OCI-LY3 (cell line): ENCODE measurements around the gene MICU1.

Experiments used
- H2AFZ ChIP-seq: fragments of 200-600, 300-600 bp; shearing (Covaris generic); 2 replicates; pipeline ENCODE4 v1.6.0; 2014; ENCODE audit warnings: antibody characterized with exemption, low read depth, low read length
- H3K27ac ChIP-seq: fragments of 200-600, 300-600 bp; sonication (generic); 2 replicates; pipeline ENCODE4 v1.5.1; 2014; ENCODE audit warnings: mild to moderate bottlenecking, low read length, moderate library complexity, mixed read lengths
- H3K27me3 ChIP-seq: fragments of 200-600, 300-600 bp; sonication (generic); 2 replicates; pipeline ENCODE4 v1.6.1; 2014; ENCODE audit warnings: low read depth, low read length, mixed read lengths
- H3K36me3 ChIP-seq: fragments of 200-600, 300-600 bp; sonication (generic); replicated peaks from 2 replicates; pipeline ENCODE3; 2014; ENCODE audit warnings: low read depth, low read length, mixed read lengths
- H3K4me1 ChIP-seq: fragments of 300-600, 200-600 bp; sonication (generic); 2 replicates; pipeline ENCODE4 v1.6.1; 2014; ENCODE audit warnings: low read length, mixed read lengths
- H3K4me2 ChIP-seq: fragments of 200-600, 300-600 bp; sonication (generic); 2 replicates; pipeline ENCODE4 v1.6.1; 2014; ENCODE audit warnings: low read length, mixed read lengths
- H3K4me3 ChIP-seq: fragments of 300-600, 200-600 bp; sonication (generic); 2 replicates; pipeline ENCODE4 v1.5.1; 2014; ENCODE audit warnings: antibody characterized with exemption, mild to moderate bottlenecking, low read length, moderate library complexity
- H3K79me2 ChIP-seq: fragments of 300-600, 200-600 bp; shearing (Covaris generic); 2 replicates; pipeline ENCODE4 v1.6.1; 2014; ENCODE audit warnings: mild to moderate bottlenecking, low read length, mixed read lengths
- H3K9ac ChIP-seq: fragments of 300-600, 200-600 bp; shearing (Covaris generic); 2 replicates; pipeline ENCODE4 v1.6.0; 2014; ENCODE audit warnings: mild to moderate bottlenecking, low read length, moderate library complexity
- H3K9me3 ChIP-seq: fragments of 200-600, 300-600 bp; shearing (Covaris generic); 2 replicates; pipeline ENCODE4 v1.6.1; 2014; ENCODE audit warnings: low read length, mixed read lengths; ENCODE audit not compliant: insufficient read depth
- H4K20me1 ChIP-seq: fragments of 200-600, 300-600 bp; sonication (generic); 2 replicates; pipeline ENCODE4 v1.6.1; 2016; ENCODE audit warnings: low read length, mixed read lengths; ENCODE audit not compliant: insufficient read depth
- CTCF ChIP-seq: fragments of 200-600, 300-600 bp; sonication (generic); IDR thresholded peaks from 2 replicates; pipeline ENCODE4 v1.5.1; 2014; ENCODE audit warnings: antibody characterized with exemption, low read length, low read depth
- EZH2phosphoT487 ChIP-seq: fragments of 200-600 bp; shearing (Covaris generic); IDR thresholded peaks from 2 replicates; pipeline ENCODE4 v1.6.1; 2018; ENCODE audit warnings: antibody characterized with exemption, mixed run types, low read depth

The MICU1 gene

DNA sequence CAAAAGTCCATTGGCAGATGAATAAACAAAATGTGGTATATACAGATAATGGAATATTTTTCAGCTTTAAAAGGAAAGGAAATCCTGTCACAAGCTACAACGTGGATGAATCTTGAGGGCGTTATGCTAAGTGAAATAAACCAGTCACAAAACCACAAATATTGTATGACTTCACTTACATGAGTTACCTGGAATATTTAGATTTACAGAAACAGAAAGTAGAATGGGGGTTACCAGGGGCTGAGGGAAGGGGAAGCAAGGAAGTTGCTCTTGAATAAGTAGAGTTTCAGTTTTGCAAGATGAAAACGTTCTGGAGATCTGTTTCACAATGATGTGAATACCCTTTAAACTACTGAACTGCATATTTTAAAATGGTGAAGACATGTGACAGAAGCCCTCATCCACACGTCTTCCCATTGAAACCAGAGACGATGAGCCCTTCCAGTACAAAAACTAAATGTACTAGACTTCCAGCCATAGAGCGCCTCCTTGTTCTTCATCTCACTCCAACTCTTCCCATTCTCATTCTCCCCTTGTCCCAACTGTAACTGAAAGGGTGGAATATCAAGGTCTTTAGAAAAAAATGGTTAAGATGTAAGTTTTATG lies 62.4 kb downstream of the MICU1 start:
- Histone ChIP-seq H3K9ac (peak overlapping the region; percentile 52), H4K20me1 (no peaks in the 10 kb centered on the region), H3K9me3 (no peaks in the 10 kb centered on the region), H3K4me1 (peaks cover 56% of the 10 kb centered on the region), H2AFZ (no peak overlapping the region), H3K27me3 (no peaks in the 10 kb centered on the region), H3K79me2 (no peaks in the 10 kb centered on the region), H3K4me3 (peak overlapping the region; percentile 59), H3K4me2 (peak overlapping the region; percentile 73), H3K36me3 (peaks cover 11% of the 10 kb centered on the region), H3K27ac (peak overlapping the region; percentile 89)
- TF ChIP-seq EZH2phosphoT487 = no peak
- TF ChIP-seq CTCF = no peak

DNA sequence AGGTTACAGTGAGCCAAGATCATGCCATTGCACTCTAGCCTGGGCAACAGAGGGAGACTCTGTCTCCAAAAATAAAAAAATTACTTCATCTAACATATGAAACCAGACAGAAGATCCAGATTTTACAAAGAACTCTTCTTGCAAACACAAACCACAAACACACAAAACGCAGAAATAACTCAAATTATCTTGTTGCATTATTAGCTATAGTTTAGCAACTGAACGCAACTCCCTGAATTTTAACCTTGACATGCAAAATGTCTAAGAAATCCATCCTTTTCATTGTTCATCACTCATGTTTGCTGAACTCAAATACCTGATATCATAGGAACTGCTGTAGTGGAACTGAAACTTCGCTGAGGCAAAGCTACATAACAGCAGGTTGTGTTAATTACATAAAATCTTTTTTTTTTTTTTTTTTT lies 64.1 kb downstream of the MICU1 start:
- peak overlapping the region; percentile 89 for H3K27ac ChIP-seq
- 0 out of 2 replicates have a peak overlapping the region, but pooled peaks have one; percentile 21 for H3K4me3 ChIP-seq
- peak overlapping the region; percentile 73 for H3K4me2 ChIP-seq
- H3K79me2 ChIP-seq = no peaks in the 10 kb centered on the region
- peaks cover 11% of the 10 kb centered on the region for H3K36me3 ChIP-seq
- peaks cover 42% of the 10 kb centered on the region for H3K4me1 ChIP-seq
- H3K9ac ChIP-seq = peak overlapping the region; percentile 38; the same call in 1 of the 2 replicates
- no peaks in the 10 kb centered on the region for H4K20me1 ChIP-seq
- no peak overlapping the region for H2AFZ ChIP-seq
- no peaks in the 10 kb centered on the region for H3K27me3 ChIP-seq
- no peaks in the 10 kb centered on the region for H3K9me3 ChIP-seq
- TF ChIP-seq CTCF (no peak), EZH2phosphoT487 (no peak)

GRCh38 chr10:72557362-72557761 lies 68.5 kb downstream of the MICU1 start:
- no peak overlapping the region for H3K4me3 ChIP-seq
- no peaks in the 10 kb centered on the region for H3K27me3 ChIP-seq
- H2AFZ ChIP-seq = no peak overlapping the region
- no peak overlapping the region for H3K9ac ChIP-seq
- no peaks in the 10 kb centered on the region for H4K20me1 ChIP-seq
- H3K4me2 ChIP-seq = no peak overlapping the region
- no peaks in the 10 kb centered on the region for H3K79me2 ChIP-seq
- no peak overlapping the region for H3K27ac ChIP-seq
- H3K36me3 ChIP-seq = peaks cover 8% of the 10 kb centered on the region
- H3K9me3 ChIP-seq = no peaks in the 10 kb centered on the region
- TF ChIP-seq EZH2phosphoT487 = no peak
- TF ChIP-seq CTCF = no peak
- H3K4me1 ChIP-seq = peaks cover 16% of the 10 kb centered on the region

- no peak overlapping the region for H3K9ac ChIP-seq
- TF ChIP-seq CTCF (no peak), EZH2phosphoT487 (no peak)
- H3K4me3 ChIP-seq = no peak overlapping the region
- H3K4me2 ChIP-seq = no peak overlapping the region
- H3K79me2 ChIP-seq = no peaks in the 10 kb centered on the region
- H3K27ac ChIP-seq = no peak overlapping the region
- H3K27me3 ChIP-seq = no peaks in the 10 kb centered on the region
- H3K36me3 ChIP-seq = no peaks in the 10 kb centered on the region
- H4K20me1 ChIP-seq = no peaks in the 10 kb centered on the region
- H3K4me1 ChIP-seq = peaks cover 8% of the 10 kb centered on the region; the same call in 1 of the 2 replicates
- no peak overlapping the region for H2AFZ ChIP-seq
- no peaks in the 10 kb centered on the region for H3K9me3 ChIP-seq
Measured at GRCh38 chr10:72552857-72553256, 73.0 kb downstream of the MICU1 start.
